ENCODE data around the gene CCDC183.
"Not testable (repeated sequence)": the region's sequence is repeated elsewhere in the genome, so short reads cannot be mapped to it uniquely, and the experiment has no call there.

The CCDC183 gene

GRCh38 chr9:136799079-136799853 is 3.1 kb downstream of the CCDC183 start:
- no peak overlapping the region for H3K4me3 Mint-ChIP-seq
- no peaks in the 10 kb centered on the region for H3K9me3 Mint-ChIP-seq
- H3K27ac Mint-ChIP-seq = no peak overlapping the region
- H3K4me1 Mint-ChIP-seq (ENCODE audit: low read depth) = peaks cover 10% of the 10 kb centered on the region
- no peaks in the 10 kb centered on the region for H3K36me3 Mint-ChIP-seq (ENCODE audit: low read depth)
- H3K27me3 Mint-ChIP-seq (ENCODE audit: low read depth) = peaks cover 32% of the 10 kb centered on the region

- Mint-ChIP-seq H3K4me1 (ENCODE audit: low read depth) (peaks cover 10% of the 10 kb centered on the region), H3K27me3 (ENCODE audit: low read depth) (peaks cover 32% of the 10 kb centered on the region), H3K36me3 (ENCODE audit: low read depth) (no peaks in the 10 kb centered on the region), H3K4me3 (peak overlapping the region; percentile 81), H3K27ac (no peak overlapping the region), H3K9me3 (no peaks in the 10 kb centered on the region)
These were observed 3.9 kb downstream of the CCDC183 start for GRCh38 chr9:136799854-136800657.

- Mint-ChIP-seq H3K27ac (no peak overlapping the region), H3K27me3 (ENCODE audit: low read depth) (peaks cover 15% of the 10 kb centered on the region), H3K36me3 (ENCODE audit: low read depth) (peaks cover 1% of the 10 kb centered on the region), H3K4me3 (no peak overlapping the region), H3K9me3 (no peaks in the 10 kb centered on the region), H3K4me1 (ENCODE audit: low read depth) (peaks cover 17% of the 10 kb centered on the region)
These were observed 6.2 kb downstream of the CCDC183 start for GRCh38 chr9:136802321-136802720.

GRCh38 chr9:136803009-136803550 is 6.9 kb downstream of the CCDC183 start:
- Mint-ChIP-seq H3K27me3 (ENCODE audit: low read depth) (peaks cover 11% of the 10 kb centered on the region), H3K4me1 (ENCODE audit: low read depth) (peaks cover 17% of the 10 kb centered on the region)
- not testable (repeated sequence) for H3K4me3 Mint-ChIP-seq; H3K9me3 Mint-ChIP-seq; H3K36me3 Mint-ChIP-seq (ENCODE audit: low read depth); H3K27ac Mint-ChIP-seq

- H3K4me3 Mint-ChIP-seq = no peak overlapping the region
- H3K27ac Mint-ChIP-seq = no peak overlapping the region
- peaks cover 18% of the 10 kb centered on the region for H3K4me1 Mint-ChIP-seq (ENCODE audit: low read depth)
- peaks cover 11% of the 10 kb centered on the region for H3K27me3 Mint-ChIP-seq (ENCODE audit: low read depth)
- H3K9me3 Mint-ChIP-seq = no peaks in the 10 kb centered on the region
- H3K36me3 Mint-ChIP-seq (ENCODE audit: low read depth) = peaks cover 3% of the 10 kb centered on the region
These were observed 7.7 kb downstream of the CCDC183 start for GRCh38 chr9:136803551-136804508.

GRCh38 chr9:136804509-136805206 is 8.5 kb downstream of the CCDC183 start:
- Mint-ChIP-seq H3K4me1 (ENCODE audit: low read depth) (peaks cover 26% of the 10 kb centered on the region), H3K27me3 (ENCODE audit: low read depth) (peaks cover 11% of the 10 kb centered on the region), H3K4me3 (no peak overlapping the region), H3K9me3 (no peaks in the 10 kb centered on the region), H3K36me3 (ENCODE audit: low read depth) (peaks cover 7% of the 10 kb centered on the region), H3K27ac (no peak overlapping the region)

GRCh38 chr9:136805207-136805740 is 9.1 kb downstream of the CCDC183 start:
- Mint-ChIP-seq H3K27me3 (ENCODE audit: low read depth) (peaks cover 8% of the 10 kb centered on the region), H3K4me3 (no peak overlapping the region), H3K4me1 (ENCODE audit: low read depth) (peaks cover 29% of the 10 kb centered on the region), H3K27ac (no peak overlapping the region), H3K36me3 (ENCODE audit: low read depth) (peaks cover 12% of the 10 kb centered on the region), H3K9me3 (no peaks in the 10 kb centered on the region)

GRCh38 chr9:136806067-136806466 is 9.9 kb downstream of the CCDC183 start:
- peaks cover 25% of the 10 kb centered on the region for H3K4me1 Mint-ChIP-seq (ENCODE audit: low read depth)
- H3K9me3 Mint-ChIP-seq = no peaks in the 10 kb centered on the region
- peak overlapping the region; percentile 80 for H3K27ac Mint-ChIP-seq

GRCh38 chr9:136806631-136807201 is 10.6 kb downstream of the CCDC183 start:
- Mint-ChIP-seq H3K27me3 (ENCODE audit: low read depth) (peaks cover 4% of the 10 kb centered on the region), H3K4me3 (peak overlapping the region; percentile 87), H3K9me3 (no peaks in the 10 kb centered on the region), H3K27ac (peak overlapping the region; percentile 80), H3K4me1 (ENCODE audit: low read depth) (peaks cover 22% of the 10 kb centered on the region), H3K36me3 (ENCODE audit: low read depth) (peaks cover 14% of the 10 kb centered on the region)

More at GRCh38 chr9:136806067-136806466, 9.9 kb downstream of the CCDC183 start:
- peak overlapping the region; percentile 87 for H3K4me3 Mint-ChIP-seq
- peaks cover 14% of the 10 kb centered on the region for H3K36me3 Mint-ChIP-seq (ENCODE audit: low read depth)
- H3K27me3 Mint-ChIP-seq (ENCODE audit: low read depth) = peaks cover 4% of the 10 kb centered on the region

GRCh38 chr9:136807281-136808074 is 11.3 kb downstream of the CCDC183 start, which contains the start of gene RABL6:
TSS of gene RABL6 (plus strand) at chr9:136807948. CDS start at chr9:136808197, 249 bp downstream.
- Mint-ChIP-seq H3K36me3 (ENCODE audit: low read depth) (peaks cover 14% of the 10 kb centered on the region), H3K27ac (peak within 1 kb of the TSS; percentile 87), H3K4me3 (peak within 1 kb of the TSS; percentile 87), H3K9me3 (no peaks in the 10 kb centered on the region), H3K27me3 (ENCODE audit: low read depth) (no peaks in the 10 kb centered on the region), H3K4me1 (ENCODE audit: low read depth) (peaks cover 23% of the 10 kb centered on the region)

- Mint-ChIP-seq H3K4me1 (ENCODE audit: low read depth) (peaks cover 30% of the 10 kb centered on the region), H3K27me3 (ENCODE audit: low read depth) (no peaks in the 10 kb centered on the region), H3K27ac (peak overlapping the region; percentile 71), H3K9me3 (no peaks in the 10 kb centered on the region), H3K4me3 (peak overlapping the region; percentile 85), H3K36me3 (ENCODE audit: low read depth) (peaks cover 21% of the 10 kb centered on the region)
These were observed 12.1 kb downstream of the CCDC183 start for GRCh38 chr9:136808075-136808805.

GRCh38 chr9:136808806-136809158 is 12.6 kb downstream of the CCDC183 start:
- no peaks in the 10 kb centered on the region for H3K9me3 Mint-ChIP-seq
- no peaks in the 10 kb centered on the region for H3K27me3 Mint-ChIP-seq (ENCODE audit: low read depth)
- peak overlapping the region; percentile 71 for H3K27ac Mint-ChIP-seq
- peak overlapping the region; percentile 85 for H3K4me3 Mint-ChIP-seq
- H3K4me1 Mint-ChIP-seq (ENCODE audit: low read depth) = peaks cover 35% of the 10 kb centered on the region
- H3K36me3 Mint-ChIP-seq (ENCODE audit: low read depth) = peaks cover 26% of the 10 kb centered on the region

Data from T-helper 1 cell treated with Interleukin-12 subunit alpha and Interleukin-12 subunit beta and Interleukin-4 antibody, amounts not matched to agents 30 μg/mL and 1 μg/mL, for 36 hours (primary cell).